K562 (cell line): Measurements from ENCODE around the gene ELAVL3. TPM values are rescaled to one million over a fixed set of nuclear protein-coding genes. Genes with fewer than 3 reads are reported as not detected.

Experiments
- CEBPB ChIP-seq: fragments of 450-650 bp; IDR thresholded peaks from 2 replicates; pipeline ENCODE4 v1.6.1; 2016; ENCODE audit warnings: missing genetic modification characterization, missing compliant biosample characterization
- FOS ChIP-seq: IDR thresholded peaks from 3 replicates; pipeline ENCODE4 v1.6.1; 2011; ENCODE audit not compliant: insufficient read length; ENCODE audit errors: extremely low read depth
- GATAD2A ChIP-seq: fragments of 450-650 bp; IDR thresholded peaks from 2 replicates; pipeline ENCODE4 v1.6.1; 2017
- HDAC2 ChIP-seq: fragments of 450-650 bp; IDR thresholded peaks from 2 replicates; pipeline ENCODE4 v1.6.1; 2016; ENCODE audit warnings: mild to moderate bottlenecking
- HDAC8 ChIP-seq: fragments of 450-650 bp; IDR thresholded peaks from 2 replicates; pipeline ENCODE4 v1.6.1; 2016; ENCODE audit warnings: mild to moderate bottlenecking, missing genetic modification characterization, moderate library complexity, missing compliant biosample characterization
- IRF2 ChIP-seq: sonication (generic); formaldehyde crosslinking; IDR thresholded peaks from 2 replicates; pipeline ENCODE4 v1.8.1; 2022; ENCODE audit warnings: mild to moderate bottlenecking, missing genetic modification reagents
- KHSRP ChIP-seq: fragments of 450-650 bp; IDR thresholded peaks from 2 replicates; pipeline ENCODE4 v1.6.1; 2017
- KLF16 ChIP-seq: IDR thresholded peaks from 2 replicates; pipeline ENCODE4 v1.6.1; 2016; ENCODE audit warnings: antibody characterized with exemption
- MAFG ChIP-seq: fragments of 450-650 bp; conservative IDR thresholded peaks from 2 replicates; pipeline ENCODE4 v1.6.1; 2016; ENCODE audit warnings: missing genetic modification characterization, missing compliant biosample characterization
- NFRKB ChIP-seq: fragments of 450-650 bp; IDR thresholded peaks from 2 replicates; pipeline ENCODE4 v1.6.1; 2016; ENCODE audit warnings: low read depth
- POLR2B ChIP-seq: fragments of 450-650 bp; IDR thresholded peaks from 2 replicates; pipeline ENCODE4 v1.6.1; 2018; ENCODE audit warnings: low read depth; ENCODE audit not compliant: partially characterized antibody
- POLR2G ChIP-seq: fragments of 200-400 bp; formaldehyde crosslinking; IDR thresholded peaks from 2 replicates; pipeline ENCODE4 v1.6.1; 2017; ENCODE audit warnings: low read depth, mild to moderate bottlenecking, antibody characterized with exemption, low read length, moderate library complexity
- PTBP1 ChIP-seq: fragments of 200-400 bp; formaldehyde crosslinking; IDR thresholded peaks from 2 replicates; pipeline ENCODE4 v1.6.1; 2017; ENCODE audit warnings: low read depth, low read length
- RFX1 ChIP-seq: fragments of 450-650 bp; IDR thresholded peaks from 2 replicates; pipeline ENCODE4 v1.6.1; 2016; ENCODE audit warnings: mild to moderate bottlenecking, moderate library complexity
- SREBF1 ChIP-seq: fragments of 150-350 bp; IDR thresholded peaks from 2 replicates; pipeline ENCODE4 v1.6.1; 2014; ENCODE audit warnings: antibody characterized with exemption, low read depth, low read length, borderline replicate concordance
- ZSCAN32 ChIP-seq: fragments of 450-650 bp; formaldehyde crosslinking; IDR thresholded peaks from 2 replicates; pipeline ENCODE4 v1.4.0; 2020; ENCODE audit warnings: mild to moderate bottlenecking, moderate library complexity
- polyA plus RNA-seq, 8 experiments: library from polyadenylated mRNA; depleted of rRNA in 4 of 8; stranded (reverse) in 5 of 8; unstranded in 3 of 8; fragments of >200 nt; fragmentation: Nextera tagmentation in 2 of 8; fragmentation: Illumina TruSeq in 1 of 8; extraction: Ambion mirVana in 2 of 8; extraction: Trizol in 1 of 8; gene quantifications; 2 replicates each; pipeline versions ENCODE4 v1.2.1 to v1.2.3, GENCODE V29; 2011 to 2014; ENCODE audit warnings: inconsistent platforms in 1 of 8, missing spikeins in 1 of 8
- total RNA-seq, 7 experiments: library from RNA; depleted of rRNA in 6 of 7; stranded (reverse); fragments of >200 nt in 6 of 7; fragmentation: Illumina TruSeq in 2 of 7; extraction: Trizol in 2 of 7; gene quantifications; 2 replicates each; pipeline versions ENCODE4 v1.2.1 to v1.2.3, GENCODE V29; 2011 to 2021; ENCODE audit warnings: low replicate concordance in 1 of 7
- TF ChIP-seq, protein P1 (sequence below), 2 experiments: fragments of 250-450 bp in 1 of 2; fragments of 450-650 bp in 1 of 2; sonication (Bioruptor Pico) in 1 of 2; IDR thresholded peaks; 2 replicates each; pipeline versions ENCODE4 v1.6.1 to v1.8.0; 2016 to 2021; ENCODE audit warnings: mild to moderate bottlenecking in 2 of 2, moderate library complexity in 2 of 2, missing compliant biosample characterization in 1 of 2, missing genetic modification characterization in 1 of 2
- TF ChIP-seq, protein P2 (sequence below): sonication (generic); formaldehyde crosslinking; IDR thresholded peaks from 2 replicates; pipeline ENCODE4 v1.8.0; 2022; ENCODE audit warnings: mild to moderate bottlenecking, missing genetic modification reagents, borderline replicate concordance
- TF ChIP-seq, protein P3 (sequence below): sonication (generic); IDR thresholded peaks from 2 replicates; pipeline ENCODE4 v1.6.1; 2016
- TF ChIP-seq, protein P4 (sequence below): fragments of 200-800 bp; sonication (Bioruptor generic); IDR thresholded peaks from 2 replicates; pipeline ENCODE4 v1.6.1; 2017; ENCODE audit warnings: missing genetic modification characterization, missing compliant biosample characterization
- TF ChIP-seq, protein P5 (sequence below): sonication (generic); formaldehyde crosslinking; IDR thresholded peaks from 2 replicates; pipeline ENCODE4 v1.8.0; 2022; ENCODE audit warnings: mild to moderate bottlenecking, low read depth, missing genetic modification reagents

The ELAVL3 gene
- total and polyA plus RNA-seq, 9 of the 15 experiments (the other 6 are each of a cell fraction or from before 2014, with no cell fraction given): not detected

DNA sequence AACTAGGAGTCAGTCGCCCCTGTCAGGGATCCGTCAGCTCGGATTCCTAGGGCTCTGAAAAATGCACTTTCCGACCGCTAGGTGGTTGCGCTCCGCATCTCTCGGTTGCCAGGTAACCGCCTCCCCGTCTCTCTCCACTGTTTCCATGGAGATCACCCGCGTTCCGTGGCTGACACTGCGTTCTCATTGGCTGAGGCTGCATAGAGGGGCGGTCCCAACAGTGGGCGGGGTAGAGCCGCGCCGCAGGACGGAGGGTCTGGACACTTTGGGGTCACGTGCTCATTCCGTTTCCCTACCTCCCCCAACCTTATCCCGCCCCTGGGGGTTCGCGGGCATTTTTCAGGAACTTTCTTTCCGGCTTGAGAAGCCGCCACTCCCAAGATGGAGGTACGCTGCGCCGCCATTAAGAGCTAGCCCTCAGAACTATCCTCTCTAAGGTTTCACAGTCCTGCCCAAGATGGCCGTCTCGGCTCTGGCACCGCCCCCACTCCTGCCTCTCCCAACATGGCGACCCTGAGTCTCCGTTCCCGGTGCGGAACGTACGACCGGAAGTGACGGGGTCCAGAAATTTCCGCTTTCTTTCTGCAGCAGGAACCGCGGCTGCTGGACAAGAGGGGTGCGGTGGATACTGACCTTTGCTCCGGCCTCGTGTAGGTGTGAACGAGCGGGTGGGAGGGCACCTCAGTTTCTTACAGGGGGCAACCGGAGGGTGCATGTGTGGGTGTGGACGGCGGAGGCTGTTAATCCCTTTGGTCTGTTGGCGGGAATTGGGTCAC, 45.6 kb downstream of the ELAVL3 start, which contains the start of the genes ODAD3 and PRKCSH (continued):
- TF ChIP-seq POLR2G (peak; percentile 78), SREBF1 (peak; percentile 46; the same call in 1 of the 2 replicates), HDAC8 (peak; percentile 80; the same call in 1 of the 2 replicates), IRF2 (CRISPR knock-in tag) (no peak), GATAD2A (no peak), NFRKB (peak; percentile 55; the same call in 1 of the 2 replicates), MAFG (tag) (no peak), ZSCAN32 (CRISPR knock-in tag) (no peak), POLR2B (peak; percentile 66), KHSRP (no peak), CEBPB (no peak), HDAC2 (peak; percentile 93), KLF16 (no peak), FOS (peak; percentile 69), RFX1 (peak; percentile 99), PTBP1 (no peak)
- TF ChIP-seq, protein P1, sequence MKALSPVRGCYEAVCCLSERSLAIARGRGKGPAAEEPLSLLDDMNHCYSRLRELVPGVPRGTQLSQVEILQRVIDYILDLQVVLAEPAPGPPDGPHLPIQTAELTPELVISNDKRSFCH (CRISPR knock-in tag; IDR thresholded peaks at IDR 0.05): no peak
- TF ChIP-seq, protein P1 (tag; IDR thresholded peaks at IDR 0.05): peak; percentile 85
- TF ChIP-seq, protein P2, sequence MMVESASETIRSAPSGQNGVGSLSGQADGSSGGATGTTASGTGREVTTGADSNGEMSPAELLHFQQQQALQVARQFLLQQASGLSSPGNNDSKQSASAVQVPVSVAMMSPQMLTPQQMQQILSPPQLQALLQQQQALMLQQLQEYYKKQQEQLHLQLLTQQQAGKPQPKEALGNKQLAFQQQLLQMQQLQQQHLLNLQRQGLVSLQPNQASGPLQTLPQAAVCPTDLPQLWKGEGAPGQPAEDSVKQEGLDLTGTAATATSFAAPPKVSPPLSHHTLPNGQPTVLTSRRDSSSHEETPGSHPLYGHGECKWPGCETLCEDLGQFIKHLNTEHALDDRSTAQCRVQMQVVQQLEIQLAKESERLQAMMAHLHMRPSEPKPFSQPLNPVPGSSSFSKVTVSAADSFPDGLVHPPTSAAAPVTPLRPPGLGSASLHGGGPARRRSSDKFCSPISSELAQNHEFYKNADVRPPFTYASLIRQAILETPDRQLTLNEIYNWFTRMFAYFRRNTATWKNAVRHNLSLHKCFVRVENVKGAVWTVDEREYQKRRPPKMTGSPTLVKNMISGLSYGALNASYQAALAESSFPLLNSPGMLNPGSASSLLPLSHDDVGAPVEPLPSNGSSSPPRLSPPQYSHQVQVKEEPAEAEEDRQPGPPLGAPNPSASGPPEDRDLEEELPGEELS: 0 out of 2 replicates have a peak, but pooled peaks have one; percentile 50
- TF ChIP-seq, protein P3, sequence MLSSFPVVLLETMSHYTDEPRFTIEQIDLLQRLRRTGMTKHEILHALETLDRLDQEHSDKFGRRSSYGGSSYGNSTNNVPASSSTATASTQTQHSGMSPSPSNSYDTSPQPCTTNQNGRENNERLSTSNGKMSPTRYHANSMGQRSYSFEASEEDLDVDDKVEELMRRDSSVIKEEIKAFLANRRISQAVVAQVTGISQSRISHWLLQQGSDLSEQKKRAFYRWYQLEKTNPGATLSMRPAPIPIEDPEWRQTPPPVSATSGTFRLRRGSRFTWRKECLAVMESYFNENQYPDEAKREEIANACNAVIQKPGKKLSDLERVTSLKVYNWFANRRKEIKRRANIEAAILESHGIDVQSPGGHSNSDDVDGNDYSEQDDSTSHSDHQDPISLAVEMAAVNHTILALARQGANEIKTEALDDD: no peak
- TF ChIP-seq, protein P4, sequence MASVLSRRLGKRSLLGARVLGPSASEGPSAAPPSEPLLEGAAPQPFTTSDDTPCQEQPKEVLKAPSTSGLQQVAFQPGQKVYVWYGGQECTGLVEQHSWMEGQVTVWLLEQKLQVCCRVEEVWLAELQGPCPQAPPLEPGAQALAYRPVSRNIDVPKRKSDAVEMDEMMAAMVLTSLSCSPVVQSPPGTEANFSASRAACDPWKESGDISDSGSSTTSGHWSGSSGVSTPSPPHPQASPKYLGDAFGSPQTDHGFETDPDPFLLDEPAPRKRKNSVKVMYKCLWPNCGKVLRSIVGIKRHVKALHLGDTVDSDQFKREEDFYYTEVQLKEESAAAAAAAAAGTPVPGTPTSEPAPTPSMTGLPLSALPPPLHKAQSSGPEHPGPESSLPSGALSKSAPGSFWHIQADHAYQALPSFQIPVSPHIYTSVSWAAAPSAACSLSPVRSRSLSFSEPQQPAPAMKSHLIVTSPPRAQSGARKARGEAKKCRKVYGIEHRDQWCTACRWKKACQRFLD (CRISPR knock-in tag): peak; percentile 94
- TF ChIP-seq, protein P5, sequence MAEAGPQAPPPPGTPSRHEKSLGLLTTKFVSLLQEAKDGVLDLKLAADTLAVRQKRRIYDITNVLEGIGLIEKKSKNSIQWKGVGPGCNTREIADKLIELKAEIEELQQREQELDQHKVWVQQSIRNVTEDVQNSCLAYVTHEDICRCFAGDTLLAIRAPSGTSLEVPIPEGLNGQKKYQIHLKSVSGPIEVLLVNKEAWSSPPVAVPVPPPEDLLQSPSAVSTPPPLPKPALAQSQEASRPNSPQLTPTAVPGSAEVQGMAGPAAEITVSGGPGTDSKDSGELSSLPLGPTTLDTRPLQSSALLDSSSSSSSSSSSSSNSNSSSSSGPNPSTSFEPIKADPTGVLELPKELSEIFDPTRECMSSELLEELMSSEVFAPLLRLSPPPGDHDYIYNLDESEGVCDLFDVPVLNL (CRISPR knock-in tag): peak; percentile 77; the same call in 1 of the 2 replicates
